C4-2B (cell line): Measurements from ENCODE around the gene MCM3AP.

Experiments
- ZFX ChIP-seq: fragments of 450-650 bp; IDR thresholded peaks from 2 replicates; pipeline ENCODE4 v1.6.1; 2017
- TF ChIP-seq, protein P1 (sequence below): fragments of 450-650 bp; conservative IDR thresholded peaks from 2 replicates; pipeline ENCODE4 v1.5.1; 2017; ENCODE audit warnings: mild to moderate bottlenecking

DNA sequence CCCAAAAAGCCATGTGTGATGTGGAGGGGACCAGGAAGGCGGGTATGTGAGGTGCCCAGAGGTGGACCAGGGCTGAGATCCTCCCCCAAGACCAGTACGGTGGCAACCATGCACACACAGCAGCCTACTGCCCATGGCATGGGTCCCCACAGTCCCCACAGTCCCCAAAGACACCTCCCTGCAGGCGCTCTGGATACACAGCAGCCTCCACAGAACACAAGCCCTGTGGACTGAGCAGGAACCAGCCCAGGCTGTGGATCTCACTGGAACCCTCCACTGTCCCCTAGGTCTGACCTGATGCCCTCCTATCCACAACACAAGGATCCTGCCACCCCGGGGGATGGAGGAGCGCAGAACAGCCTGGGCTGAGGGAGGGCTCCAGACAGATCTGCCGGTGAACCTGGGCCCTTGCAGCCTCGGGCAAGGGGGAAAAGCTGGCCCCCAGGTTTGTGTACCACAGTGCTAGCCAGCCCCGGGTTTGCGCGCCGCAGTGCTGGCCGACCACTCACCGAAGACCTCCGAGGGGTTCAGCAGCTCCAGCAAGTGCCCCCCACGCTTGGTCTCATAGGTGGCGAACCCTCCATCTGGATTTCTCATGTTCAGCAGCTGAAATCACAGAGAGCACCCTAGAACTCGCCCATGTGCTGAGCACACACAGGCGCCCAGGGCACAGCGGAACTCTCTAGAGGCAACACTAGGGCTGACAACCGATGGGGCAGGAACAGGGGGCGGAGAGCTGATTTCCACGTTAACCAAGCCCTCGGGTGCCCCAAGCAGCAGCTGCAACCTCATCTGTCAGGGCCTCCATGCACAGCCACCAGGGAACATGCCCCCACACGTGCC is 79.0 kb downstream of the MCM3AP start:
- TF ChIP-seq, protein P1, sequence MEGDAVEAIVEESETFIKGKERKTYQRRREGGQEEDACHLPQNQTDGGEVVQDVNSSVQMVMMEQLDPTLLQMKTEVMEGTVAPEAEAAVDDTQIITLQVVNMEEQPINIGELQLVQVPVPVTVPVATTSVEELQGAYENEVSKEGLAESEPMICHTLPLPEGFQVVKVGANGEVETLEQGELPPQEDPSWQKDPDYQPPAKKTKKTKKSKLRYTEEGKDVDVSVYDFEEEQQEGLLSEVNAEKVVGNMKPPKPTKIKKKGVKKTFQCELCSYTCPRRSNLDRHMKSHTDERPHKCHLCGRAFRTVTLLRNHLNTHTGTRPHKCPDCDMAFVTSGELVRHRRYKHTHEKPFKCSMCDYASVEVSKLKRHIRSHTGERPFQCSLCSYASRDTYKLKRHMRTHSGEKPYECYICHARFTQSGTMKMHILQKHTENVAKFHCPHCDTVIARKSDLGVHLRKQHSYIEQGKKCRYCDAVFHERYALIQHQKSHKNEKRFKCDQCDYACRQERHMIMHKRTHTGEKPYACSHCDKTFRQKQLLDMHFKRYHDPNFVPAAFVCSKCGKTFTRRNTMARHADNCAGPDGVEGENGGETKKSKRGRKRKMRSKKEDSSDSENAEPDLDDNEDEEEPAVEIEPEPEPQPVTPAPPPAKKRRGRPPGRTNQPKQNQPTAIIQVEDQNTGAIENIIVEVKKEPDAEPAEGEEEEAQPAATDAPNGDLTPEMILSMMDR, result no peak
- TF ChIP-seq ZFX, result no peak
